NCI-H2171 treated with DMSO at 0.1 percent for 48 hours (cell line): Measurements from ENCODE around the gene CCDC187.

ENCODE experiments used
- DNase-seq: peaks from one replicate; lab custom pipeline; 2025; lab: John Stamatoyannopoulos, UW

Gene CCDC187

GRCh38 chr9:136252846-136253245, 51.0 kb downstream of the CCDC187 start:
- DNase-seq = no peak

DNA sequence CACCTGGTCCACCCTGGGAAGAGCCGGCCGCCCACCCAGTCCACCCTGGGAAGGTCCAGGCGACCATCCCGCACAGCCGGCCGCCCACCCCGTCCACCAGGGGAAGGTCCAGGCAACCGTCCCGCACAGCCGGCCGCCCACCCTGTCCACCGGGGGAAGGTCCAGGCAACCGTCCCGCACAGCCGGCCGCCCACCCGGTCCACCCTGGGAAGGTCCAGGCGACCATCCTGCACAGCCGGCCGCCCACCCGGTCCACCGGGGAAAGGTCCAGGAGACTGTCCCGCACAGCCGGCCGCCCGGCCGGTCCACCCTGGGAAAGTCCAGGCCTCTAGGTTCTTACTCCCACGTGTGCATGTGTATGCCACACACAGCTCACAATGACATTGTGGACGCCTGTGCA, 51.6 kb downstream of the CCDC187 start:
- DNase-seq = no peak

GRCh38 chr9:136251264-136252115, 52.4 kb downstream of the CCDC187 start:
- no peak for DNase-seq

DNA sequence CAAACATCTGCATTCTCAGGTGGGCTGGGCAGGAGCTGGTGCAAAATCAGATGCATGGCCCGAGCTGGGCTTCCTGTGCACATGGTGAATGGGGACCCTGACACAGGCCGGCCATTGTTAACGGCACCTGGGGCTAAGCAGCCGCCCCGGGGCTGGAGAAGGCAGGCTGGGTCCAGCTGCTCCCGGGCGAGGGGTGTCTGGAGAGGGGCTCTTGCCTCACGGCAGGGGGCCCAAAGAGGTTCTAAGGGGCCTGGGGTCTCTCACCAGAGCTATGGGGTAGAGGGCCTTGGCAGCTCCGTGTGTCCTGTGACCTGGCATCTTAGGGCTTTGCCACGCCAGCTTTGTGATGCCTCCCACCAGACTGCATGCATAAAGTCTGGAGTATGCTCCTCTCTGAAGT, 53.2 kb downstream of the CCDC187 start:
- no peak for DNase-seq

DNA sequence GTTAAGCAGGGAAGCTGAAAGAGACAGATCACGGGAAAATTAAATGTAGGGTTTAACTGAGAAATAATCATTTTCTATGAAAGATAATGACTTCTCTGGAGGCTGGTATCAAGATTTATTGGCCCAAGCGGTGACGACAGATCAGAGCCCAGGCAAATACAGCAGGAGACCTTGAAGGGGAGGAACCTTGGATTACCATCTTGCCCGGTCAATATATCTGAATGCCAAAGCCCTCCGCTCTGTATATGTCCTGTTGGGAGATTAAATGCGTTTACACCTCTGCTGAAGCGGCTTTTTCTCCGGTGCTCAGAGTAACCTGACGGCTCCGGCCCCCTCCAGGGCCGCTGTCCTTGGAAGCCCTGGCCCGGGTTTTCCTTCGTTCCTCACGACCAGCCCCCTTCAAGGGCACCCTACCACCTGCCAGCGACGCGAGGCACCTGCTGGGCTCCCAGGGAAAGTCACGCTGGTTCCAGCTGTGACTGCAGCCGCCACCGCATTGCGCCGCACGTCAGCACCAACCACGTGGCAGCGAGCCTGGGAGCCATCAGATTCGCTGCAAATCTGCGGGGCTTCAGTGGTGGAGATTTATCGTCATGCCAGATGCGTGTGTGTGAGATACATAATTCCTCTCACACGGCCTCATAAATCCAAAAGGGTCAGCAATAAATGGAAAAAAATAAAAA, 53.9 kb downstream of the CCDC187 start:
- DNase-seq = peak; percentile 83

GRCh38 chr9:136248951-136249876, 54.7 kb downstream of the CCDC187 start:
- DNase-seq = no peak

DNA sequence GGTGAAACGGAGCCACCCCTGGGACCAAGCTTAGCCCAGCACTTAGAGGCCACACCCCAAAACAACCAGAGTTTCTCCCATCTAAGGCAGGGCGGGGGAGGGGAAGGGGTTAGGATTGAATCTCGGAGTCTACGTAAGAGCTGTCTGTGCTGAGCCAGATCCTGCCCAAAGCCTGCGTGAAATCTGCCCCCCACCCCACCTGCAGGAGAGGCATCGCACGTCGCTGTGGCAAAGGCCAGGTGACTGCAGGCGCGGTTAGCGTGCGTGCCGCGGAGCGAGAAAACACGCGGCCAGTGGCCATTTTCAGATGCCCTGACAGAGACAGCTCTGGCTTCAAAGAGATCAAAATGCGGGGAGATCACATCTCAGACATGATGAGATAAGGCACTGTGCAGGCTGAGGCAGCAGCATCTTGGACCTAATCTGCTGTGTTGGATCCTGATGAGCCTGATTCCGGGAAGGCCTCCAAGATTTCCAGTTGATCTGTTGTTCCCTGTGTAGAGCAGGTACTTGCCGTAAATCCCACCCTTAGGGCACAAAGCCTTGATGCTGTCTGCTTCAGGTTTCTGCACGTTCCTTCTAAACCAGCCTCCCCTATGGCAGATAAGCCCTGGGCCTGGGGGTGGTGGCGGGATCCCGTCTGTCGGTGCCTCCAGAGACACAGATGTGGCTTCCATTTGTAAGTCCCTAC, 55.8 kb downstream of the CCDC187 start:
- DNase-seq = no peak

DNA sequence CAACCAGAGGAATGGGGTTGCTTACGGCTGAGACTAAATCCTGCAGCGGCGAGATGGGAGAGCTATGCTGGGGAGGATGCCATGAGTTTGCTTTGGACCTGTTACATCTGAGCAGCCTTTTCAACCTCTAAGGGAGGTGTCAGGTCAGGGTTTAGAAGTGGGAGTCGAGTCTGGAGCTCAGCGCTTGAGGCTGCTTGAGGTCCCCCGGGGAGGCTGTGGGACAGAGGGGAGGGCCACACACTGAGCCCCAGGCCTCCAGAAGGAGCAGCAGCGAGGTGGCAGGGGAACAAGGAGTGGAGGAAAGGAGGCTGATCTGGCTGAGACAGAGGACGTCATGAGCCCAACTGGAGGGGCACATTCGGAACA, 56.4 kb downstream of the CCDC187 start:
- DNase-seq = no peak

DNA sequence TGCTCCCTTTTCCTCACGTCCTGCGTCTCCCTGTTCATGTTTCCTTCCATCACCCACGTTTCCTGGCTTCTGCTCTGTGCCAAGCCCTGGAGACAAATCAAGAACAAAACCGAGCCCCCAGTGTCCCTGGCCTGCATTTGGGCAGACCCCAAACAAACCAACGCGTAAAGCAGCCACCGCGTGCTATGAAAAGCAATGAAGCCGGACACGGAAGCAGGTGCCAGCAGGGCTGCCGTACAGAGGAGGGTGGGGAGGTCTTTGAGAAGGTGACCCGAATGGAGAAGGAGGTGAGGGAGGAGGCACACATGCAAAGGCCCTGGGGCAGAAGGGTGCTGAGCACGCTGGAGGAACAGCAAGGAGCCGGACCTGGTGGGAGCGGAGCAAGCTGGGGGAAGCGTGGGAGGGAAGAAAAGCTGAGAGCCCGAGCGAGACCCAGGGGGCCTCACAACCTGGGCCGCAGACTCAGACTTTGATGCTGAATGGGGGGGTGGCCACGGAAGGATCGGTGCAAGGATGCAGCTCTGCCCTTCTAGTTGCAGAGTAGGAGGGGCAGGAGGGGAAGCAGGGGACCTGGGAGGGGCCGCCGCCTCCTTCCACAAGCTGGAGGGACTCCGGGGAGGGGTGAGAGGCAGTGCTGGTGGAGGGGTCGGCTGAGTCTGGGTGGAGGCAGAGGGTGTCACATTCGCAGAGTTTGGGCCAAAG, 56.9 kb downstream of the CCDC187 start:
- DNase-seq = no peak

- peak; percentile 88 for DNase-seq
These were observed 58.4 kb downstream of the CCDC187 start, which contains the start of gene QSOX2 for GRCh38 chr9:136245219-136246150. QSOX2 (minus strand) TSS chr9:136245812; CDS start chr9:136245803, 9 bp downstream.

GRCh38 chr9:136244969-136245218, 59.0 kb downstream of the CCDC187 start:
- no peak for DNase-seq

GRCh38 chr9:136244122-136244968, 59.5 kb downstream of the CCDC187 start:
- no peak for DNase-seq

DNA sequence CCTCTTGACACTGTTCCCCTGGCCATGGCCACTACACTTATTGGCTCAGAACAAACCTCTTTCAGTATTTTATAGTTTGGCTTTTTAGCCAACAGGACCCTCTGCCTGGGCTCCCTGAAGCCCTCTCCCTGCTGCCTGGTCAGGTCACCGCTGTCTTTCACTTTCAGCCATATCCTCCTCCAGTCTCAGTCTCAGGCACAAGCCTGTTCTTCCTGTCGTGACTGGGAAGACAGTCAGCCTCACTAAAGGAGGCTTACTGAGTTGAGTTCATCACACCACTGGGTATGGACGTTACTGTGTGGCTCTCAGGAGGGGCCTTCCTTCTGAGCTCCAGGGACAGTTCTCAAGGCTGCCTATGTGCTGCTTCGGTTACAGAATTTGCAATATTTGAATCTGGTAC, 60.3 kb downstream of the CCDC187 start:
- DNase-seq = no peak

- no peak for DNase-seq
These were observed 60.9 kb downstream of the CCDC187 start for GRCh38 chr9:136242918-136243525.

DNA sequence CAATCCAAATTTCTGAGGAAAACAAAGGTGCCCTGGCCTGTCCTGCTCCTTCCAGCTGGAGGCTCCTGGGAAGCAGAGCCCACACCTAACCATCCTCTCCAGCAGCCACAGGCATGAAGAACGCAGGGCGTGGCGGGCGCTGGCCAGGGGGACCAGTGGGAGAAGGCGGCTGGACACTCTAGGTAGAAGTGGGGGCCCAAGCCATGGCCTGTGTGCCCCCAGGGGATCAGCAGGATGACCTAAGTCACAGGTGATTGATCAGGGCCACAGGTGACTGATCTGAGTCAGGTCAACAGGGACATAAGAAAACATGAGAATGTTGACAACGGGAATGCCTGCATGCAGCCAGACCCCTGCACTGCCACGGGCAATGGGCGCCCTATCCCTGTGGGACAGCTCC, 61.6 kb downstream of the CCDC187 start:
- no peak for DNase-seq

GRCh38 chr9:136241542-136241941, 62.4 kb downstream of the CCDC187 start:
- DNase-seq = no peak

- DNase-seq = no peak
These were observed 63.0 kb downstream of the CCDC187 start for GRCh38 chr9:136240941-136241340.

- no peak for DNase-seq
These were observed 63.9 kb downstream of the CCDC187 start for GRCh38 chr9:136239983-136240330.
